NOMO-1 (cell line): ENCODE data around the gene PTGS2.

ENCODE experiments used
- DNase-seq, 2 experiments: peaks; one replicate each; lab custom pipeline; 2025; ENCODE audit not compliant: unreplicated experiment in 2 of 2; lab: John Stamatoyannopoulos, UW

Gene PTGS2

DNA sequence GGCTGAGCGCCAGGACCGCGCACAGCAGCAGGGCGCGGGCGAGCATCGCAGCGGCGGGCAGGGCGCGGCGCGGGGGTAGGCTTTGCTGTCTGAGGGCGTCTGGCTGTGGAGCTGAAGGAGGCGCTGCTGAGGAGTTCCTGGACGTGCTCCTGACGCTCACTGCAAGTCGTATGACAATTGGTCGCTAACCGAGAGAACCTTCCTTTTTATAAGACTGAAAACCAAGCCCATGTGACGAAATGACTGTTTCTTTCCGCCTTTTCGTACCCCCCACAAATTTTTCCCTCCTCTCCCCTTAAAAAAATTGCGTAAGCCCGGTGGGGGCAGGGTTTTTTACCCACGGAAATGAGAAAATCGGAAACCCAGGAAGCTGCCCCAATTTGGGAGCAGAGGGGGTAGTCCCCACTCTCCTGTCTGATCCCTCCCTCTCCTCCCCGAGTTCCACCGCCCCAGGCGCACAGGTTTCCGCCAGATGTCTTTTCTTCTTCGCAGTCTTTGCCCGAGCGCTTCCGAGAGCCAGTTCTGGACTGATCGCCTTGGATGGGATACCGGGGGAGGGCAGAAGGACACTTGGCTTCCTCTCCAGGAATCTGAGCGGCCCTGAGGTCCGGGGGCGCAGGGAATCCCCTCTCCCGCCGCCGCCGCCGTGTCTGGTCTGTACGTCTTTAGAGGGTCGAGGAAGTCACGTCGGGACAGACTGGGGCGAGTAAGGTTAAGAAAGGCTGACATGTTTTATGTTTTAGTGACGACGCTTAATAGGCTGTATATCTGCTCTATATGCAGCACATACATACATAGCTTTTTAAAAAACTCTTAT is at the start of gene PTGS2:
TSS of gene PTGS2 (minus strand) at position 179 of the 817 bp plus-strand sequence. CDS start at position 46, 133 bp downstream.
- peak; percentile 79 to 95 for DNase-seq

DNA sequence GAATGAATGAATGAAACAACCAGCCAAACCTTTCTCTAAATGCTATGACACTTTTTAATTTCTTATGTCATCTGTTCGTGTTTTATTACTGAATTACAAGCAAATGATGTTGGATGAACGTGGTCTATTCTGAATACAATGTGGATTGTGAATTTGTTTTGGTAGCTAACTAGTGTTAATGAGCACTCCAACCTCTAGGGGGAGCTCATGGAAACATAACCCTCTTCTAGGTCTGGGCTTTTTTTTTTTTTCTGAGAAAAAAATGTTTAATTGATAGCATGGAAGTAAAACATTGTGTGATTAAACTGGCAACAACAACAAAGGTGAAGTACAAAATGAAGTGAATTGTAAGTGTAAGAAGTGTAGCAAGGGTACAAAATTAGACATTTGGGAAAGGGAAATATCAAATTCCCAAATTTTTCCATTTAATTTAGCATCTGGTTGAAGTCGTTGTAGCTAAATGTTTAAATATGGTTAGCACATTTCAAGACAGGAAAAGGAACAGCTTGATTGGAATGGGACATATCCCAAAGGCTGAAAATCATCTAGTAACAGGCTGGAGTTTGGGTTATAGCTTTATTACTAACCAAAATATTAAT is 42.6 kb upstream of the PTGS2 start:
- peak in 1 of 2 experiments; percentile 53 for DNase-seq

DNA sequence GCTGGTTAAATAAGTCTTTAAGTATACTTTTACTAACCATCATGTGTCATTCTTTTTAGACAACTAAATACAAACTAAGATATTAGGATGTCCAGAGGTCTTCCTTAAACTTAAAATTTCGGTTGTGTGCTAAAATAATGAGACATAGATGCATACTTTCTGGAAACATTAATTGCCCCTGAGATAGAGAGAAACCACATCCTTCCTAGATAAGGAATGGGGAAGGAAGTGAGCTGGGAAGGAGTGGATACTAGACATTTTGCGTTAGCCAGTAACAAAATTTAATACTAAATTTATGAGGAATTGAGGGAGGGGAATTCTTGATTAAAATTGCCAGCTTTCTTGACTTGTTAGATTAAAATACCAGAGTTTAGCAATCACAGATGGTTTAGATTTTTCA is 37.1 kb upstream of the PTGS2 start:
- DNase-seq: no peak

DNA sequence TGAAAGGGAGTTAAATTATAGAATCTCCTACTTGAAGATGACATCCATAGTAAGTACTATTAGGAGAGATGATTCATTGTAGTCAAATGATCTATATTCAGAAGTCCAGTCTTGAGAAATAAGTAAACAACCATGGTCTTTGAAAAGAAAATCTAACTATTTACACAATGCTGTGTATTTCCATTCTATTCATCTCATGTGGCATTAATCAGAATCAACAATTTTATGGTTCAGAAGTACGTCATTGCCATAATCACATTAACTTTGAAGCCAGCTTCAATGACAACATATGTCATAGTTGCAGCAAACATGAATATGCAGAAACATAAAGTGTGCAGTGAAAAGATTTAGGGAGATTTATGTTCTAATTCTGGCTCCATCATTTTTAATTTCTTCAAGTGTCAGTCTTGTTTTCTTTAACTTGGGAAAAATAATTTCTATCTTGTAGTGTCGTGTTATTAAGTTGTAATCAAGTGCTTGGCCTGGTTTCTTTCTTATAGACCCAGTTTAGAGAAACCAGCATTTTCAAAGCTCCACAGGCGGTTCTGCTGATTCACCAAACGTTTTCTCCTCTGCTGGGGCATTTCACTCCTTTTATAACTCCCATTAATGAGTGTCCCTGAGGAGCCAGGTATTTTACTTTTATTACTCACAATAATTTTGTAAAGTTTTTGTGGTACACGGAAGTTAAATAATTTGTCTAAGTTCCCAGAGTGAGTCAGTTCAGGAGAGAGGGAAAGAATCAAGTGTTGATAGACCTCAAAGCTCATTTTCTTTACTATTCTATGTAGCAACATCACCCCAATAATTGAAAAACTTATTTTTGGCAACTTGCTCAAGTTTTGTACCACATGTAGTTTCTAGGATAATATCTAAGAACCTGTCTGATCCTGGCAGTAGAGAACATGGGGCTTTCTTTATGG is 35.9 kb upstream of the PTGS2 start:
- DNase-seq: no peak

DNA sequence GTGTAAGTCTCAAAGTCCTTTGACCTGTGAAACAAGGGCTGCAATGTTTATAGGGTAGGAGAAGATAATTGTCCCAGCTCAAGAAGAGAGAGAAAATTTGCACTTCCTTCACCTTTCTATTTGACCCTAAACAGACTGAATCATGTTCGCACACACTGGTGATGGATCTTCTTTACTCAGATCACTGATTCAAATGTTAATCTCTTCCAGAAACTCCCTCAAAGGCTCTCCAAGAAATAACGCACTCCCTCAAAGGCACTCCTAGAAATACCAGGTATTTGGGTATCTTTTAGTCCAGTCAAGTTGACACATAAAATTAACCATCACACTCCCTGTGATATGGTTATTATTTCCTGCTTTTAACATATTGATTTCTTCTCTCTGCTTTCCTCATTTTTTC is 30.5 kb upstream of the PTGS2 start:
- no peak for DNase-seq

DNA sequence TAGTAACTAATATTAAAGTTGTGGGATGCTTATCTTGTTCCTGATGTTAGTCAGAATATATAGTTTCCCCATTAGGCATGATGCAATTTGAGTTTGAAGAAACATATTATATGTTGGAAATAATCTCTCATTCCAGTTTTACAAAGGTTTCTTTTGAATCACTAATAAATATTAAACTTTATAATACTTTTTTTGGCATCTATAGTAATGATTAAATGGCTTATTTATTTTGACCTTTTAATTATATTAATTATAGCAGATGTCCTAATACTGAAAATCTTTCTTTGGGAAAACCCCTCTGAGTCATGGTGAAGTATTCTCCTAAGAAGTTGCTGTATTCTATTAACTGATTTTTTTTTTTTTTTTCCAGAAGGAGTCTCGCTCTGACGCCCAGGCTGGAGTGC is 28.5 kb upstream of the PTGS2 start:
- DNase-seq: no peak

DNA sequence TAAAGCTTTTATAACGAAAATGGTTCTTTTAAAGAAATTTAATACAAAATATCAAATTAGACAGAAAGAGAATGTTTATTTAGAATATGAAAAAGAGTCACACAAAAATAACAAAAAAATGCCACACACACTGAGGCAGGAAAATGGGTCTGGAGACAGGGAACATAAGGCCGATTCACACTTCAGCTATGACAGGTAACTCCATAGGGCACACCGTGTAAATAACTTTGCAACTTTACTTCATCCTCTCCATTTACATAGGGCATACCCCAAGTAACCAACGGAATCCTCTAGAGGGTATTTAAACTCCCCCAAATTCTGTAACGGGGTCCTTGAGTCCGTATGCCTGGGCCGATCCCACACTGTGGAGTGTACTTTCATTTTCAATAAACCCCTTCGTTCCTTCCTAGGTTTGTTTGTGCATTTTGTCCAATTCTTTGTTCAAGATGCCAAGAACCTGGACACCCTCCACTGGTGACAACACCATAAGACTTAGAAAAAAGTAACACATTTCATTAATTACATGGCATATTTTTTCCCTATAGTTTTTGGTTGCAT is 23.1 kb upstream of the PTGS2 start:
- DNase-seq: no peak

DNA sequence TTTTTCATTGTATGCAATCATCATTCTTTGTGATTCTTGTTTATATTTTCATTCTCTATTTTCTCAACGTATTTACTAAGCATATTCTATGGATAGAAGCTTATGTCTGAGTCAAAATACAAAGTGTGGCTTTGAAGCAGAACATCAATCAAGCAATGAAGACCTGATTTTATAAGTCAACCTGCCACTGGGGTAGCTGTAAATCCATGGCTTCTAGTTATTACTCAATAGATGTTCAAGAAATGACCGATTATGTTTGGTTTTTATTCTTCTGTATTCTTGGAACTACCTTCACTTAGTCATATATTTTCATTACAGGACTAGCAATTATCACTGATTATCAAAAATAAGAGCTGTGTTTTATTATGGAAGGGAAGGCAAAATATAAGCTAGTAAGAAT is 20.5 kb upstream of the PTGS2 start:
- DNase-seq: no peak

DNA sequence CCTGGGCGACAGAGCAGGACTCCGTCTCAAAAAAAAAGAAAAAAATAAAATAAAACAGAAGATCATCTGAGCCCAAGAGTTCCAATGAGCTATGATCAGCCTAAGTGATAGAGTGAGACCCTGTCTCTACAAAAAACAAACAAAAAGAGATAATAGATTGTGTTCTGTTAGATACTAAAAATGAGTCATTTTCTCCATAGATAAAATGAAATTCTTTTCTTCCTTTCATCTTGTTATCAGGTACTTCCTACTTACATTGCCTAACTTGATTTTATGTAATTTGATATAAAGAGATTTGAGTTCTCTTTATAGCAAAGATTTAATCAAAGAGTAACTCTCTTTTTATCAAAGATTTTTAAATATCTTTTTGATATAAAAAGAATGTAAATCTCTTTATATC is 19.3 kb upstream of the PTGS2 start:
- DNase-seq: no peak

DNA sequence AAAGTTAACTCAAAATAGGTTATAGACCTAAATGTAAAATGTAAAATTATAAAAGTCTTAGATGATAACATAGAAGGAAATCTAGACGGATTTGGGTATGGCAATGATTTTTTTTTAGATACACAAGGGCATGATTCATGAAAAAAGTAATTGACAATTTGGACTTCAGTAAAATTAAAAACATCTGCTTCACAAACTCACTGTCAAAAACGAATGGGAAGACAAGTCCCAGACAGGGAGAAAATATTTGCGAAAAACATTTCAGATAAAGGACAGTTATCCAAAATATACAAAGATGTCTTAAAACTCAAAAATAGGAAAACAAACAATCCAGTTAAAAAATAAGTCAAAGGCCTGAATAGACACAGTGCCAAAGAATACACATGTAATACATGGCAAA is 9.7 kb upstream of the PTGS2 start:
- DNase-seq: no peak

DNA sequence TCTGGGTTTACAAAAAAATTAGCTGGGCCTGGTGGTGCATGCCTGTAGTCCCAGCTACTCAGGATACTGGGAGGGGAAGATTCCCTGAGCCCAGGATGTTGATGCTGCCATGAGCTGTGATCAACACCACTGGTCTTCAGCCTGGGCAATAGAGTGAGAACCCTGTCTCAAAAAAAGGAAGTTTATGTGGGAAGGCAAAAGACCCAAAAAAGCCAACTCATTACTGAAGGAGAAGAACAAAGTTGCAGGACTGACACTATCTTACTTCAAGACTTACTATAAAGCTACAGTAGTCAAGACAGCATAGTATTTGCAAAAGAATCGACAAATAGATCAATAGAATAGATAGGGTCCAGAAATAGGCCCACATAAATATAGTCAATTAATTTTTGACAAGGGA is 9.2 kb upstream of the PTGS2 start:
- DNase-seq: peak in 1 of 2 experiments; percentile 46

DNA sequence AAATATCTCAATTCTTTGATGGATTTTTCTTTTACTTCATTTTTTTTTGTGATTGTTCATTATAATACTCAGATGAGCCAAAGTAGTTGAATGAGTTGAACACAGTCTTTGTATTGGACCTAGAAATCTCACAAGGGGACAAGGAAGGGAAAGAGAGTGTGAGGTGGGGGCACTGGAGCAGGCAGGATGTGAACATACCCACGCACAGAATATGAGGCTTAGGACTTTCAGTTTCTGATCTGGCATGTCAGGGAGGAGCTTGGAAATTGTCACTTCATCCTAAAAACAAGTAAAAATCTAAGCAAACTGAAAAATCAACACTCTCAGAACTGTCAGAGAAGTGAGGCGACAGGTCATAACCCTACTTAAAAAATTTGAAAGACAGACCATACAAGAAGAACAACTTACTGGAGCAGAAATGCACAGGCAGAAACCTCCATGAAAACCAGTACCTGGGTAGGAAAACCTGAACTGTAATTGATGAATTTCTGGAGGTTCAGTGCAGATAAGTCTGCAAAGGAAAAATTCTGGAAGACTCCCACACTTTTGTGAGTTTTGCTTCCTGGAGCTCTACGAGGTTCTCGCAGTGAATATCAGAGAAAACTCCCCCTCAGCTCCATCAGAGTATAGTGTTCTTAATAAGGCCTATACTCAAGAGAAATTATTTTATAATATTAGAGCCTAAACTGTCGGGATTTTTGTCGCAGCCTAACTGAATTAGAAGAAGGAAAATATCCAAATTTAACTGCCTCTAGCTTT is 3.6 kb upstream of the PTGS2 start:
- no peak for DNase-seq

DNA sequence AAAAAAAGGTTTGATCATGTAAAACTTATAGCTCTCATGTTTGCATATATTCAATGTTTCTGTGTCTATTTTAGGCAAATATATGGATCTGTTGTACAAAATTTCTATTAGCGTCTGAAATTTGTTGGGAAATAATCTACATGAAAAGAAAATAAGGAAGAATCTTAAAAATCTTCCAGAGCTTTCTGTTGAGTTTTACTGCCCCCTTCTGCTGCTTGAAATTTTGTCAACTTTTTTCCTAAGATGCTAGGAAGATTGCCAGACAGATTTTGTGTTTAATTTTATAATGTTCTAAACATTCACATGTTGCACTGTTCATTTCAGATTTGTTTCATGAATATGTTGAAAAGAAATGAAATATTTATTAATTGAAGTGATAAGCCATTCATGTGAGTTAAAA is 2.5 kb upstream of the PTGS2 start:
- DNase-seq: peak in 1 of 2 experiments; percentile 10

DNA sequence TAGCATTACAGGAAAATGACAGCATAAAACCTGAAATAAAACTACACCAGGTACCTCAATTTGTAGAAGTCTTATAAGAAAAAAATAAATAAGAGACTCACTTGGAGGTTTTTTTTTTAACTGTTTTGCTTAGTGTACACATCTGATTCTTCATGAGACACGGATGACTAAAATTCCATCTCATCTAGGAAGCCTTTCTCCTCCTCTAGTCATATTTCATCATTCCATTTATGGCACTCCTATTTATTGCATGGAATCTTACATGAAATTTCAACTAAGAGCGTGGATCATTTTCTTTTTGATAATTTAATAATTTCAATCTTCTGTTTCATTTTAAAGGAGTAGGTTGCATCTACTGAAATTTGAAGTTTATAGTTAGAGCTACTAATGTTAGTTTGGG is 1.6 kb upstream of the PTGS2 start:
- no peak for DNase-seq

DNA sequence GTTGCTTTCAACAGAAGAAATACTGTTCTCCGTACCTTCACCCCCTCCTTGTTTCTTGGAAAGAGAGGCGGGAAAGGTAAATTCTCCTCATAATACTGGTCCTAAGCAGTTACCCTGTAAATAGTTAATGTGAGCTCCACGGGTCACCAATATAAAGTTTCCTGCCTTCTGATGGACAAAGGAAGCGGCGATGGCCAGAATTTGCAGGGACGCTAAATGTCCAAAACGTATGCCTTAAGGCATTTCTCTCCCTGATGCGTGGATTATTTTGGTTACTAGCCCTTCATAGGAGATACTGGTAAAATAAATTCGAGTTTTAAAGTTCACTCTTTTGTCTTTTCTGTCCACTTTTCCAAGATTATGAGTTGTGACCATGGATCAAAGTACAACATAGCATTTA is 898 bp upstream of the PTGS2 start:
- no peak for DNase-seq

DNA sequence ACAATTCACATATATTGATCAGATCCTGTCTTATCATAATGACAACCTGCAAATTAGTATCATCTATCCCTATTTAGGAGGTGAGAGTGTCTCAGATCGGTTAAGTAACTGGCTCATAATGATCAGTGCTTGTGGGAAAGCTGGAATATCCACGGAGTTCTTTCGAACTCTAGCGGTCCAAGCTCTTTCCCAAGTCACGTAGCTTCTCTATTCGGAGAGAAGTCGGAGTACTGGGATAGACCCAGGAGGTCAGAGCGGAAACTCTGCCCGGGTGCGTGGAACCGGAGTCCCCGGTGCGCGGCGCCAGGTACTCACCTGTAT is 339 bp downstream of the PTGS2 start:
- no peak for DNase-seq

DNA sequence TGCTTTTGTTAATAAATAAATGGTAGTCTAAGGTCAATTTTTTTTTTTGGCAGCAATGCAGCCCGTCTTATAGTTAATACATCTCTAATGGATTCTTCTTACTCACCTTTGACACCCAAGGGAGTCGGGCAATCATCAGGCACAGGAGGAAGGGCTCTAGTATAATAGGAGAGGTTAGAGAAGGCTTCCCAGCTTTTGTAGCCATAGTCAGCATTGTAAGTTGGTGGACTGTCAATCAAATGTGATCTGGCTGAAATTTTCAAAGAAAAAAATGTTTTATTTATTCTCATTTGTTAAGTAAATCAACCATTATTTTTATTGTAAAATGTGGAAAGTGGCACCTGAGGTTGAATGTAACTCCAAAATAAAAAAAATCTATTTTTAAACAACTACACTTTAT is 2.1 kb downstream of the PTGS2 start:
- no peak for DNase-seq

DNA sequence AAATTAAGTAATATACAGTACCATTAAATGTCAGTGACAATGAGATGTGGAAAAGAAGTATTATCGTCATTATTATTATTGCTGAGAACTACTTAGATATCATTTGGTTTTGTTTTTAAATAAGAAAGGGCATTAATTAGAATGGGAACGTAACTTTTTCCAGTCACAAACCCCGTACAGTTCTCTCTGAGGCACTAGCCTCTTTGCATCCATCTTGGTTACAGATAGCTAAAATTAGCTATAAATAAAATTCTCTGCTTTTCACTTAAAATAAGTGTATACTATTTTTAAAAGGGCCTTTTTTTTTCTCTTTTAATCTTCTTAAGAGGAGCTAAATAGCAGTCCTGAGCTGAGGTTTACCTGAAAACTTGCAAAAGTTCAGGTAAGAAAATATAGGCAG is 7.6 kb downstream of the PTGS2 start:
- no peak for DNase-seq

DNA sequence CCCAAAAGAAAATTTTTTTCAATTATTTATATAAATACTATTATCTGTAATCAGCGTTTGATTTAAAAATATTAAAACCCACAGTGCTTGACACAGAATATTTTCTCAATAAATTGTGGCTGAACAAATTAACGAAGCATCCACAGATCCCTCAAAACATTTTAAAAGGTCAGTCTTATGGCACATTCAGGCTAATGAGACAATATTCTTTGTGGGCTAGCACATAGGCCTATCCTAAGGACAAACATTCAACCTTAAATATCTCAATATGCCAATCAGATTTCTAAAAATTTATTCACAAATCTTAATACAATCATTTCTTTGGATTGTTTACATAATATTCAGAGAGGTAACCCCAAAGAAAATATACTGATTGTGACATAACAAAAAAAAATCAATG is 8.1 kb downstream of the PTGS2 start:
- no peak for DNase-seq

DNA sequence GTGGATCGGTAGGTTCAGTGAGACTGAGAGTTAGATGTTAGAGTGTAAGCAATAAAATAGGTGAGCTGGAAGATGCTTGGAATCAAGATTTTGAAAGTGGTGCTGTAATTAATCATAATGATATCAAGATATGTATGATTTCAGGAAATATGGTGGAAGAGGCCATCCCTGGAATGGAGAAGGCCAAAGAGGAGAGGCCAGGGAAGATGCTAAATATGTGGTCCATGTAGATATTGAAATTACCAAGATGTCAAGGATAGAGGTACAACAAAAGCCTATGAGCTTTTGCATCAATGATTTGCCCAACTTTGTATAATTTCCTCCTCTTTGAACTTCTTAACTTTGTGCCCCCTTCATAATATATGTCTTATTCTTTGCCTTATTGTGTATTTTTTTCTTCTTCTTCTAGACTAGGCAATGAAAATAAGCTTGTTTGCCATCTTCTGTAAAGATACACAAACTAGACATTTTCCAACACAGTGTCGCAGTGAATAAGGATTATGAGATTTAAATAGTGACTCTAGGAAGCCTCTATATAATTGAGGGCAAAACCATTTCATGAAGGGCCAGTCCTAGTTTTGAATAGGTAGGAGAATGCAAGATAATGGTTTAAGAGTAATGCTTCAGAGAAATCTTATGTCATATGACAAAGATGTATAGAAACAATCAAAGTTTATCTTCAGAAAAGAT is 8.9 kb downstream of the PTGS2 start:
- DNase-seq: no peak
